Superior temporal gyrus (tissue), 1 donor: ENCODE measurements around the gene U2SURP.
"Not testable (repeated sequence)": the region's sequence is repeated elsewhere in the genome, so short reads cannot be mapped to it uniquely, and the experiment has no call there.

Experiments
- DNase-seq: peaks from one replicate; pipeline ENCODE4 v3.0.0-alpha.2; 2016; ENCODE audit errors: extremely low spot score

Gene U2SURP

GRCh38 chr3:142976621-142977398 lies 24.6 kb upstream of the U2SURP start:
- DNase-seq = no peak

- DNase-seq = no peak
Measured at GRCh38 chr3:142977399-142977728, 24.0 kb upstream of the U2SURP start.

- no peak for DNase-seq
Measured at GRCh38 chr3:142981108-142981507, 20.3 kb upstream of the U2SURP start.

GRCh38 chr3:142982038-142982773 lies 19.2 kb upstream of the U2SURP start:
- no peak for DNase-seq

- DNase-seq = no peak
Measured at GRCh38 chr3:142983318-142983717, 18.1 kb upstream of the U2SURP start.

GRCh38 chr3:142984255-142984654 lies 17.1 kb upstream of the U2SURP start:
- DNase-seq = no peak

- DNase-seq = peak; percentile 78
Measured at GRCh38 chr3:142987080-142987700, 14.2 kb upstream of the U2SURP start.

GRCh38 chr3:142987707-142988106 lies 13.7 kb upstream of the U2SURP start:
- DNase-seq = no peak

- DNase-seq = not testable (repeated sequence)
Measured at GRCh38 chr3:142988221-142988620, 13.1 kb upstream of the U2SURP start.

- not testable (repeated sequence) for DNase-seq
Measured at GRCh38 chr3:142988826-142989225, 12.5 kb upstream of the U2SURP start.

- no peak for DNase-seq
Measured at GRCh38 chr3:142990721-142991120, 10.6 kb upstream of the U2SURP start.

- no peak for DNase-seq
Measured at GRCh38 chr3:142992323-142992722, 9.0 kb upstream of the U2SURP start.

- peak; percentile 81 for DNase-seq
Measured at GRCh38 chr3:142993958-142994442, 7.4 kb upstream of the U2SURP start.

GRCh38 chr3:142997330-142997729 lies 4.0 kb upstream of the U2SURP start:
- no peak for DNase-seq

GRCh38 chr3:142998439-142998838 lies 2.9 kb upstream of the U2SURP start:
- no peak for DNase-seq

- no peak for DNase-seq
Measured at GRCh38 chr3:142999881-143000280, 1.5 kb upstream of the U2SURP start.

GRCh38 chr3:143000528-143000927 lies 842 bp upstream of the U2SURP start:
- no peak for DNase-seq

- DNase-seq = no peak
Measured at GRCh38 chr3:143001034-143001368, 369 bp upstream of the U2SURP start.

GRCh38 chr3:143002083-143002712 lies 828 bp downstream of the U2SURP start:
- no peak for DNase-seq

GRCh38 chr3:143002727-143003126 lies 1.4 kb downstream of the U2SURP start:
- no peak for DNase-seq

- DNase-seq = no peak
Measured at GRCh38 chr3:143004823-143005222, 3.5 kb downstream of the U2SURP start.

GRCh38 chr3:143010024-143010423 lies 8.7 kb downstream of the U2SURP start:
- DNase-seq = no peak
